ENCODE data around the gene SEMA3F.
"Not testable (repeated sequence)": the region's sequence is repeated elsewhere in the genome, so short reads cannot be mapped to it uniquely, and the experiment has no call there.

The SEMA3F gene

GRCh38 chr3:50194128-50194902, 39.2 kb downstream of the SEMA3F start:
- peak; percentile 86 for DNase-seq (ENCODE audit: low spot score)

- peak; percentile 28 for DNase-seq (ENCODE audit: low spot score)
Measured at GRCh38 chr3:50194903-50195500, 39.9 kb downstream of the SEMA3F start.

GRCh38 chr3:50195501-50196252, 40.6 kb downstream of the SEMA3F start:
- DNase-seq (ENCODE audit: low spot score) = no peak

GRCh38 chr3:50196253-50196801, 41.2 kb downstream of the SEMA3F start:
- DNase-seq (ENCODE audit: low spot score) = no peak

GRCh38 chr3:50201573-50202315, 46.6 kb downstream of the SEMA3F start:
- no peak for DNase-seq (ENCODE audit: low spot score)

- no peak for DNase-seq (ENCODE audit: low spot score)
Measured at GRCh38 chr3:50202353-50203112, 47.4 kb downstream of the SEMA3F start.

- DNase-seq (ENCODE audit: low spot score) = no peak
Measured at GRCh38 chr3:50203113-50203808, 48.1 kb downstream of the SEMA3F start.

GRCh38 chr3:50203809-50204803, 49.0 kb downstream of the SEMA3F start:
- no peak for DNase-seq (ENCODE audit: low spot score)

GRCh38 chr3:50204804-50205412, 49.8 kb downstream of the SEMA3F start, which contains the start of gene SLC38A3:
TSS of gene SLC38A3 (plus strand) at chr3:50205271. CDS start at chr3:50214200, 8,929 bp downstream.
- DNase-seq (ENCODE audit: low spot score) = no peak

GRCh38 chr3:50205413-50206276, 50.5 kb downstream of the SEMA3F start:
- DNase-seq (ENCODE audit: low spot score) = peak; percentile 17

GRCh38 chr3:50207359-50208042, 52.4 kb downstream of the SEMA3F start:
- DNase-seq (ENCODE audit: low spot score) = no peak

- DNase-seq (ENCODE audit: low spot score) = no peak
Measured at GRCh38 chr3:50208677-50209344, 53.7 kb downstream of the SEMA3F start.

- DNase-seq (ENCODE audit: low spot score) = no peak
Measured at GRCh38 chr3:50210176-50210509, 55.0 kb downstream of the SEMA3F start.

GRCh38 chr3:50210510-50211367, 55.6 kb downstream of the SEMA3F start:
- DNase-seq (ENCODE audit: low spot score) = no peak

- DNase-seq (ENCODE audit: low spot score) = not testable (repeated sequence)
Measured at GRCh38 chr3:50211368-50211717, 56.2 kb downstream of the SEMA3F start.

GRCh38 chr3:50211930-50212329, 56.8 kb downstream of the SEMA3F start:
- no peak for DNase-seq (ENCODE audit: low spot score)
